Stimulated activated CD8-positive, alpha-beta memory T cell treated with anti-CD3 and anti-CD28 coated beads, Interleukin-7, amount 100 ng/mL, for 4 hours (primary cell): ENCODE data around the gene LSS.
"Not testable (repeated sequence)": the region's sequence is repeated elsewhere in the genome, so short reads cannot be mapped to it uniquely, and the experiment has no call there.

Experiments
- DNase-seq, 2 donors: peaks; one replicate each; pipeline ENCODE4 v3.0.0-alpha.2; 2020; ENCODE audit warnings: low read depth in 2 of 2

LSS gene

GRCh38 chr21:46205166-46205565, 23.4 kb downstream of the LSS start:
- DNase-seq: no peak

DNA sequence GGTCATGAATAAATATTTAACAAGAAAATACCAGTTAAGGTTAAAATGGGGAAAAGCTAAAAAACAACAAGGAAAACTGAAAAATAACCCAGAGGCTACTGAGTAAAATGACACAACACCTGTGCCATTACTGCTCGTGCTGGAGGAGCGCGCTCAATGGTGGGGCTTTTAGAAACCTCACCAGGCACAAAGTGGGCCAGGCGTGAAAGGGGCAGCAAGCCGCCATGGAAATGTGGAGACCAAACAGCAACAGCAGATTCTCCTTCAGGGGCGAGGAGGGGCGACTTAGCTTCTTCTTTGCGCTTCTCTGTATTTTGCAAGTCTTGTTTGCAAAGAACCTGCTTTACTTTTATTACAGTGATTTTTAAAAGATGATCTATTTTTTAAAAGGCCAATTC, 25.4 kb downstream of the LSS start:
- no peak for DNase-seq

DNA sequence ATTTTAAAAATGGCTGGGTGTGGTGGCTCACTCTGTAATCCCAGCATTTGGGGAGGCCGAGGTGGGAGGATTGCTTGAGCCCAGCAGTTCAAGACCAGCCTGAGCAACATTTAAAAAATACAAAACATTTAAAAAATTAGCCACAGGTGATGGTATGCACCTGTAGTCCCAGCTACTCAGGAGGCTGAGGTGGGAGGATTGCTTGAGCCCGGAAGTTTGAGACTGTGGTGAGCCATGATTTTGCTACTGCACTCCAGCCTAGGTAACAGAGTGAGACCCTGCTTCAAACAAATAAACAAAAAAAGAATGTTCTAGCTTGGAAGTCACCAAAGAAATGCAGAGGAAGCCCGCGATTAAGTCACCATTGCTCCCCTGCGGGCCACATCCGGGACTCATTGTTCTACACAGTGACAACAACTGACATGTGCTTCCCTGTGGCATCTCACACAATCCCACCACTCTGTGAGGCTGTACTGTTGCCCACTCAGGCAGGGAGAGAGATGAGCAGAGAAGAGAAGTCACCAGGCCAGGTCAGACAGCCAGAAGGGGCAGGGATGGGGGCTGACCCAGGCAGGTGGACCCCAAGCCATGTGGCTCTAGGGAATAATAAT, 25.9 kb downstream of the LSS start:
- DNase-seq: no peak

GRCh38 chr21:46200877-46201803, 27.4 kb downstream of the LSS start:
- not testable (repeated sequence) for DNase-seq

DNA sequence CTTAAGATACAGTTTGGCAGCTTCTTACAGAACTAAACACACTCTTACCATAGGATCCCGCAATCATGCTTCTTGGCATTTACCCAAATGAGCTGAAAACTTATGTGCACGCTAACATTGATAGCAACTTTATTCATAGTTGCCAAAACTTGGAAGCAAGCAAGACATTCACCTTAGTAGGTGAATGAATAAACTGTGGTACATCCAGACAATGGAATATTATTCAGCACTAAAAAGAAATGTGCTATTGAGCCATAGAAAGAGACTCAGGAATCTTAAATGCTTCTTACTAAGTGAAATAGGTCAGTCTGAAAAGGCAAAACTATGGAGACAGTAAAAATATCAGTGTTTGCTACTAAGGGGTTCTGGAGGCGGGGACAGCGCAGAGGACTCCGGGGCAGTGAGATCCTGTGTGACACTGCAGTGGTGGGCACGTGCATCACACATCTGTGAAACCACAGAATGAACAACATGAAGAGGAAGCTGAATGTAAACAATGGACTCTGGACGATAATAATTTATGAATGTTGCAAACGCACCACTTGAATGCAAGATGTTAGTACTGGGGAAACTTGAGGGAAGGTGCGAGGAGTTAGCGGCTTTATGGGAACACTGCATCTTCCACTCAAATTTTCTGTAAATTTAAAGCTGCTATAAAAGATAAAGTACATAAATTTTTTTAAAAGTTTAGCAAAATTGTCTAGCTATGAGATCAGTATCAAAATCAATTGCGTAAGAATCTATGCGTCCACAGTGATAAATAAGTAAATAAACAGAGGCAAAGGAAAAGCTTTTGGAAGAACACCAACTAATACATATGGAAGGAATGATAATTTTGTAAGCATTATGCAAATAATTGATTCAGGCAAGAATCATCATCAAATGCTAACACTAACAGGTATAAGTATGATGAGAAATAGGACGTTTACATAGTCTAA, 28.9 kb downstream of the LSS start:
- no peak for DNase-seq

- no peak for DNase-seq
Measured at GRCh38 chr21:46196733-46197132, 31.8 kb downstream of the LSS start.

DNA sequence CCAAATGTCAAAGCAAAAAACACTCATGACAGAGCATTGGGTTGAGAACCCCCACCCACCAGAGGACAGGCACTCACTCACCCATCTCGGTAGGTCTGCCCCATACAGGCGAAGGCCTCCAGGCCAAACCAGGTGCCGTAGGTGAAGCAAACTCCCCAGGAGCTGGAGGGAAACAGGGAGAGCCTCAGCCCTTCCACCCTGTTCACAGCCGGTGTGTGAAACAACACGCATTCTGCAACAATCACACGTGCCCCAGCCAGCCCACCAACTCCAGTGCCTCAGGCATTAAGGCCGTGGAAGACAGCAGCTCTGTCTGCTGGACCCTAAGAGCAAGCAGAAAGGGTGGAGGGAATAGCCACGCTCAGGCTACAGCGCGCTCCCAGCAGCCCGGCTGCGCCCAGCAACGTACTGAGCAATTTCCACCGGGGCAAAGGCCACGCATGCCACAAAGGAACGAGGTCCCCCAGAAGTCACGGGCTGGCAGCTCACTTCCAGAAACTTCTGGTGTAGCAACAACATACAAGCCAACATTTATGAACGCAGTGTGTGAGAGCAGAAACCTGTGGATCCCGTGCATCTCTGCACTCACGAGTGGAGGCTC, 32.9 kb downstream of the LSS start:
- DNase-seq: no peak

DNA sequence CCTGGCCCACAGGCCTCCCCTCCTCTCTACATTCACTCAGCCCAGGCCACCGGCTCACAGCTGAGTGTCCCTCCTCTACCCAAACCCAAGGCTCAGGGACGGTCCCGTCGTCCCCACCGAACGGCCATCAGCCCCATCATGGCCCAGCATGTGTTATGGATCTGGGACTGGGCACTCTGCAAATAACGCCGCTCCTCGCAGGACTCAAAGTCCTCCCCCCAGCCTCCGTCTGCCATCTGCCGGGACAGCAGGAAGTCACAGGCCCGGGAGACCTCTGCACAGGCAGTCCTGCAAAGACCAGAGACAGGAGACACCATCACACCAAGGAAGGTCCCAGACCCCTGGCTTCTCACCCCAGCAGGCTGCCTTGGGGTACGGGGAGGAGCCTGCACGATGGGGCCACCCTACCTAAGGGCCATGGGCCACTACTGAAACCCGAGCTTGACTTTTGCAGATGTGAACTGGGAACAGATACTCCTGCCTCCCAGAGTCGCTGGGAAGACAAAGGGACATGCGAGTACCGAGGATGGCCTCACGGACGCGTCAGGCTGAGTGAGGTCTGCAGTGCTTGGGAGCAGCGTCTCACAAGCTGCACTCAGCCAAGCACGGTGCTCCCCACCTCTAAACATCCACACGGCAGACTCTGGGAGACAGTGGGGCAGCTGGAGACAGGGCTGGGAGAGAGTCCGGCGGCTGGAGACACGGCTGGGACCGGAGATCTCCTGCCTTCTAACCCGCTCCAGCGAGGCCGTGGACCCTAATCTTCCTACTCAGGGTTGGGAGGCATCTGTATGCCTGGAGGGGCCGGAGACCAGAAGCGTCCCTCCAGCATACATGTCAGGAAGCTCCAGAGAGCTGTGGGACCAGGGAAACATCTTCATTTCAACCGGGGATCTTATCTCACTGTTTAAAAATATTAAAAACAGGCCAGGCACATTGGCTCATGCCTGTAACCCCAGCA, 33.9 kb downstream of the LSS start:
- no peak for DNase-seq

DNA sequence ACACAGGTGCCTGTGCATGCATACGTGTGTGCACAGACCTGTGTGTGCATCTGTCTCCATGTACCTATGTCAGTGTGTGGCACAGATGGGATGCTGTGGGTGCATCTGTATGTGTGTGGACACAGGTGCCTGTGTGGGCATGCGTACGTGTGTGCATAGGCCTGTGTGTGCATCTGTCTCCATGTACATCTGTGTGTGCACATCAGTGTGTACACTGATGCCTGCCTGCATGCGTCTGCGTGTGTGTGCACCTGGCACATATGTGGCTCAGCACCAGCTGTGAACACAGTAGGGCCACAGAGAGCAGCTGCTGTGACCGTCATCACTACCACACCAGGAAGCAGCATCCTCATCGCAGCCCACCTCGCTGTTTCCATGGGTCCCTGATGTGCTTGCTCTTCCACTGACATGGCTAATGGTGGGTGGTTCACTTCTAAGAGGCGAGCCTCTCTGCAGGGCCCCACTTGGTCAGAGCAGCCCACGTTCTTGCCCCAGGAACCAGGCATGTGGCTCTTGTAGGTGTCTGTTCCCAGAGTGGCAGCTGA, 34.7 kb downstream of the LSS start:
- no peak for DNase-seq

- no peak for DNase-seq
Measured at GRCh38 chr21:46191686-46192575, 36.6 kb downstream of the LSS start.

DNA sequence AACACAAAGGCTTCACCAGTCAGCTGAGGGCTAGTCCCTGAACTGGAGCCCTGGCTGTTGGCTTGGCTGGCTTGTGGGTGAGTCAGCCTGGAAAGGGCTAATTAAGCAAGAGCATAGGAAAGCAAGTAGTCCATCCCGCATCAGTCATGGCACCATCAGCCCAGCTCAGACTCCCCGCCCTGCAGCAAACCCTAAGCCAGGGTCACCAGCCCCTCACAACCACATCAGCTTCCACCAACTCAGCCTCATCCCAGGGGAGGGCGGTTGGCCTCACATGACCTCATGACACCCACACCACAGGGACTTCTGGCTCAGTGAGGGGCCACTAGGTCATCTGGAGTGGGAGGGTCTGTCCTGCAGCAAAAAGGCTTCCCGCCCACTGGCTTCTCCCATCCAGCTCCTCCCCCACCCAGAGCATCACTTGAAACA, 37.3 kb downstream of the LSS start:
- no peak for DNase-seq

DNA sequence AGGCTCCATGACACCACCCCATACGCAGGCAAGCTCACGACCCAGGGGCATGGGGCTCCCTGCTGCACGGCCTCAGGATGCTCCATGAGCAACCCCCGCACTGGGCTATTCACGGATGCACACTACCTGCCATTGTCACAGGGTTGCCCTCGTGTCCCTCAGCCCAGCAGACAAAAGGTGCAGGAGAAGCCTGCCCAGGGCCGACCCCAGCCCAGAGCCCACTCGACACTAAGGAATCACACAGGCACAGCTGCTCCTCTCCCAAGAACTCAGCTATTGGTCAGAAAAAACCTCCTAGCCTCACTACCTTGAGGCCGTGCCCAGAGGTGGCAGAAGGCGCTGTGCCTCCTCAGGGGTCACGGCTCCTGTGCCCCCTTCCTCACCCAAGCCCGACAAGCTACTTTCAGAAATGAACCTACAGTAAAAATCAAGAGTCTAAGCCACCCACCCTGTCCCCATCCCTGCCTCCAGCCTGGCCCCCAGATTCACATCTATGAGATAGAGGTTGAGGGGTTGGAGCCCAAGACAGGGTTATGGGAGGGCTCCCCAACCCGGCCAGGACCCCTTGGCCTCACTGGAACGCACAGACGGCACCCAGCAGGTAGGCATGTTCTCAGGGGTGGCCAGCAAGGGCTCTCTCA, 38.0 kb downstream of the LSS start:
- no peak for DNase-seq

DNA sequence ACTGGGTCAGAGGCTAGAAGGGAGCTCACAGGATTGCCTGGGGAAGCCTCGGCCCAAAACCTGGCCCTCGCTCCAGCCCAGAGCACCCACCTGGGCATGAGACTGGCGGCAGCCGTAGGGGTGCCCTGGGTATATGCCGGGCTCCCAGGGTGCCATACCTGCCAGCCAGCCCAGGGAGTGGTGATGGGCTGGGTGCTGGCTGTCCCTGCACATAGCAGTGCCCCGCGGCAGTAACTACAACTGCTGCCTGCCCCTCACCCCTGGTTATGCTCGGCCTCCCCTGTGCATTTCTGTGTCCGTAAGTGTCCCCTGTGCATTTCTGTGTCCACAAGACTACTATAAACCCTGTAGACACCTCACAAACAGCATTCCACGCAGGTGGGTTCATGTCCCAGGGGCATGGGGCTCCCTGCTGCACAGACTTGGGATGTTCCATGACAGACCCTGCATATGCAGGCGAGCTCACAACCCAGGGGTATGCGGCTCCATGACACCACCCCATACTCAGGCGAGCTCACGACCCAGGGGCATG, 38.5 kb downstream of the LSS start:
- DNase-seq: no peak

DNA sequence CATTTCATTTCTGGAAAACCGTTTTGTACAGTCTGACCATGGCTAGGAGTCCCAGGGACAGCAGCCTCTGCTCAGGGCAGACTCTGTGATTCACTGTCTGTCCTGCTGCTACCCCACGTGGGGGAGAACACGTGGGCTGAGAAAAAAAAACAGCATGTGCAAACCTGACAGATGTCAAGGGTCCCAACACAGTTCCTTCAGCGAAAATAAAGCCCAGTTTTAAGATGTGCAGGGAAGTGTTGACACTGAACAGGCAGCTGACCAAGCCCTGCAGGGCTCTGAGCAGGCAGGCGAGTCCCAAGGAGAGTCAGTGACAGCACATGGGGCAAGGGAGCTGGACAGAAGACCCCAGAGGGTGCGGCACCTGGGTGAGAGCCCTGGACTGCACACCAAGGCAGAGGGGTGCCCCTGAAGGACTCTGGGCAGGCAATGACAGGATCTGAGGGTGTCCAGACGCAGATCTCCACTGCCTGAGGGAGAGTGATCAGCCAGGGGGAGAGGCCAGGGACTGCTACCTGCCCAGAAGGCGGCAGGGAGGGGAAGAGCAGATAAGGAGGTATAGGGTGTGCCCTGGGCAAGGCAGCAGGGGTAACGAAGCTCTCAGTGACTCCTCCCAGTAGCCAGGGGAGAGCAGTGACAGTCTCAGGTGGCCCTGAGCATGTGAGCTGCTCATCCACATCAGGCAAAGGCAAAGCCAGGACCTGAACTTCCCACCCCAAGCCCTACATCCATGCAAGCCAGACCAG, 39.2 kb downstream of the LSS start:
- DNase-seq: no peak

DNA sequence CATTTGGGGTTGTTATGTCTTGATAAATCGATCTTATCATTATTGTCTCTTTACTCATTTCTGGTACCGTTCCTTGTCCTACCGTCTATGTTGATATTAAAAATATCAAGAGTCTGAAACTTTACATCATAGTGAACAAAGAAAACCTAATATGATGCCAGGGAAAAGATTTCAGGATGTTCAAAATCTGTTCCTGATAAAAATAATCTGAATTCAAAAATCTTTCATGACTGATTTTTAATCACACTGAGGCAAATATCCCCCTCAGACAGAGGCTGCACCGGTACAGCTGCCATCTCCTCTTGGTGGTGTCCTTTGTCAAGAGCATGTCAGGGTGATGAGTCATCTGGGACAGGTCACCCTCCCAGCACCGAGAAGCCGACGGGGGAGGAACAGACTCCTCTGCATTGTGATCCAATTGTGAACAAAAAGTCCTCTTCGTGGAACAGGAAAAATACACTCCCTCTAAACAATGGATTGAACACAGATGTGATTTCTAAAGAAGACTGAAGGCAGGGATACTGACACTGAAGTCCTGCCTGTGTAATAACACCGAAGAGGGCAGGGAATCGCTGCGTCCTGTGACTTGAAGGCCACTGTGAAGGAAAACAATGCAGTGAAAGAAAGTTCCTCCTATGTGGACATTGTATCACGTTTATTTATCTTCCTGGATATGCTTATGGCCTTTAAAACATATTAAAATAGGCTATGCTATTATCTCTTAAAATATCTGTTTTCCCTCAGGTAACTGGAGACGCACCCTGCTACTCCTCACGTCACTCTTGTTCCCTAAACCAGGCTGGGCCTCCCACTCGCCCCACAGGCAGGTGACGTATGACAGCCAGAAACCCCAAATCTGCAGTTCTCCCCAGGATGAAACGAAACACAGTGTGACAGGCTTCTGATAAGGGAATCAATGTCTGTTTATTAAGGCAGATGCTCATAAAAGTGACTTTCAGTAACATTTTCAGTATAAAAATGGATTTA, 40.1 kb downstream of the LSS start:
- DNase-seq: no peak

DNA sequence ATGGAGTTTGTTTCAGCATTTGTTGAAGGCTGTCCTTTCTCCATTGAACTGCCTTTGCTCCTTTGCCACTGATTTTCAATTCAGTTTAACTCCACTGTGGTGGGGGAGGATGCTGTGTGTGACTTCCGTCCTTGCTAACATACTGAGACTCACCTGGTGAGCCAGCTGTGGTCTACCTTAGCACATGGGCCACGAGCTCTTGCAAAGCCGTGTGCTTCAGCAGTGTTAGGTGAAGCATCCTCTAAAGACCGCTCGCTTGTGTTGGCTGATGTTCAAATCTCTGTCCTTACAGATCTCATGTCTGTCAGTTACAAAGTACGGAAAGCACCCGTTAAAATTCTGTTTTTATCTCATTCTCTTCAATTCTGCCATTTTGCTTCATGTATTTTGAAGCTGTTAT, 40.8 kb downstream of the LSS start:
- no peak for DNase-seq

DNA sequence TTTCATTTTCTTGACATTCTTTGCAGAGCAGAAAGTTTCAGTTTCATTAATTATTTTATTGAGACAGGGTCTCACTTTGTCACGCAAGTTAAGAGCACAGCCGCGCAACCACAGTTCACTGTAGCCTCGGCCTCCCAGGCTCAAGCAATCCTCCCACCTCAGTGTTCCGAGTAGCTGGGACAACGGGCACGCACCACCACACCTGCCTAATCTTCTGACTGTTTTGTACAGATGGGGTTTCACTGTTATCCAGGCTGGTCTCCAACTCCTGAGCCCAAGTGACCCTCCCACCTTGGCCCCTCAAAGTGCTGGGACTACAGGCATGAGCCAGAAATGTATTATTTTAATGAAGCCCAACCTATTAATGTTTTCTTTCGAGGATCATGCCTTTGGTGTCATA, 41.3 kb downstream of the LSS start:
- DNase-seq: no peak
